LHCN-M2 (cell line): ENCODE measurements around the gene LCE3E. TPM values are rescaled to one million over a fixed set of nuclear protein-coding genes. Genes with fewer than 3 reads are reported as not detected.

Source experiments
- DNase-seq: peaks from one replicate; pipeline ENCODE4 v3.0.0-alpha.2; 2012; ENCODE audit warnings: low read depth
- total RNA-seq: library from RNA; depleted of rRNA; stranded (reverse); fragments of >200 nt; gene quantifications from 2 replicates; pipeline ENCODE4 v1.2.3, GENCODE V29; 2014; rRNA removed

Gene LCE3E
- total RNA-seq, 1 experiment from 2014 or later = not detected

DNA sequence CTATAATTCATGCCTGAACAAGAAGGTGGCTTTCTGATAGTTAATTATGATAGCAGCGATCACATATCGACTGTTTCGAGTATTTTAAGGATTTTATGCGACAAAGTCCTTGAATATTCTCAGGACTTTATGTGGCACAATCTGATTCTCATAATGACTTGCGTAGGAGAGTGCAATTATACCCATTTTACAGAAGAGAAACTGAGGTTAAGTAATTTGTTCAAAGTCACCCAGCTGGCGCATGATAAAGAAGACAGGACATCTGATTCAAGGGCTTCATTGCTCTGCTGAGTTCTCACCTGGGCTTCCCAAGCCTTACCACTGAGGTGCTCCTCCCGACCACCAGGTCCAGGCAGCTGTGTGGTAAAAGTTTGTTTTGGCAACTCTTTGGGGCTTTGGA, 50.5 kb downstream of the LCE3E start:
- DNase-seq = no peak

Other genes starting within 250 kb of the LCE3E start
- under 0.01 TPM in 1 of 2 replicates, not detected in the other for gene FLG, start 241.5 kb downstream of the LCE3E start, total RNA-seq
- not detected in 2 replicates for gene FLG2, start 206.8 kb downstream of the LCE3E start, total RNA-seq
- not detected in 2 replicates for gene CRNN, start 152.5 kb downstream of the LCE3E start, total RNA-seq
- not detected in 2 replicates for gene LCE5A, start 56.0 kb downstream of the LCE3E start, total RNA-seq
- gene CRCT1, start 52.3 kb downstream of the LCE3E start, total RNA-seq = not detected in 2 replicates
- 0.32 and 0.69 TPM in 2 replicates for gene LCE3D, start 13.7 kb upstream of the LCE3E start, total RNA-seq
- not detected in 2 replicates for gene LCE3C, start 33.5 kb upstream of the LCE3E start, total RNA-seq
- not detected in 2 replicates for gene LCE3B, start 47.0 kb upstream of the LCE3E start, total RNA-seq
- not detected in 2 replicates for gene LCE3A, start 56.3 kb upstream of the LCE3E start, total RNA-seq
- gene LCE2D, start 96.6 kb upstream of the LCE3E start, total RNA-seq = not detected in 2 replicates
- not detected in 2 replicates for gene LCE2C, start 108.5 kb upstream of the LCE3E start, total RNA-seq
- gene LCE2B, start 119.3 kb upstream of the LCE3E start, total RNA-seq = not detected in 2 replicates
- not detected in 2 replicates for gene LCE2A, start 131.6 kb upstream of the LCE3E start, total RNA-seq
- gene LCE4A, start 141.4 kb upstream of the LCE3E start, total RNA-seq = not detected in 2 replicates
- 0.13 TPM in 1 of 2 replicates, not detected in the other for gene KPRP, start 191.2 kb upstream of the LCE3E start, total RNA-seq
- not detected in 2 replicates for gene LCE1F, start 208.4 kb upstream of the LCE3E start, total RNA-seq
- gene LCE1E, start 219.5 kb upstream of the LCE3E start, total RNA-seq = not detected in 2 replicates
- gene LCE1D, start 229.9 kb upstream of the LCE3E start, total RNA-seq = not detected in 2 replicates
- gene LCE1C, start 239.9 kb upstream of the LCE3E start, total RNA-seq = not detected in 2 replicates
- gene LCE1B, start 245.2 kb upstream of the LCE3E start, total RNA-seq = not detected in 2 replicates